Measurements from ENCODE around the gene ITGB2. TPM values are rescaled to one million over a fixed set of nuclear protein-coding genes. Genes with fewer than 3 reads are reported as not detected.

ITGB2 gene
- total RNA-seq, 1 donor from 2014 or later, result not detected

GRCh38 chr21:44948426-44949120, 27.9 kb upstream of the ITGB2 start:
- H4K20me1 ChIP-seq (ENCODE audit: low read depth), result peaks cover 85% of the 10 kb centered on the region
- DNase-seq (ENCODE audit: low spot score), result no peak

GRCh38 chr21:44947930-44948331, 27.2 kb upstream of the ITGB2 start:
- Mint-ChIP-seq H3K4me1 (no peaks in the 10 kb centered on the region), H3K4me3 (no peak overlapping the region), H3K27me3 (ENCODE audit: insufficient read depth, low read depth) (peaks cover 5% of the 10 kb centered on the region), H3K9me3 (no peaks in the 10 kb centered on the region), H3K36me3 (peaks cover 13% of the 10 kb centered on the region), H3K27ac (no peak overlapping the region)
- Histone ChIP-seq H3K9ac (no peak overlapping the region), H2AFZ (replicated peaks) (no peak overlapping the region), H3K4me1 (no peaks in the 10 kb centered on the region), H3K4me3 (no peak overlapping the region), H3F3A (ENCODE audit: low read depth) (no peaks in the 10 kb centered on the region), H3K79me2 (ENCODE audit: low read depth) (peaks cover 58% of the 10 kb centered on the region), H3K27ac (no peak overlapping the region), H4K20me1 (ENCODE audit: low read depth) (peaks cover 85% of the 10 kb centered on the region), H3K4me2 (no peak overlapping the region), H3K9me3 (ENCODE audit: low read depth) (no peaks in the 10 kb centered on the region), H3K27me3 (no peaks in the 10 kb centered on the region), H3K36me3 (no peaks in the 10 kb centered on the region)
- TF ChIP-seq CTCF (IDR thresholded peaks at IDR 0.05) (no peak), EZH2phosphoT487 (IDR thresholded peaks at IDR 0.05) (no peak), EZH2 (IDR thresholded peaks at IDR 0.05) (no peak)
- no peak for DNase-seq (ENCODE audit: low spot score)

More at GRCh38 chr21:44948426-44949120, 27.9 kb upstream of the ITGB2 start:
- H3K27me3 ChIP-seq, result no peaks in the 10 kb centered on the region
- H3K36me3 ChIP-seq, result no peaks in the 10 kb centered on the region
- no peak overlapping the region for H2AFZ ChIP-seq (replicated peaks)
- TF ChIP-seq EZH2phosphoT487 (IDR thresholded peaks at IDR 0.05) (no peak), EZH2 (IDR thresholded peaks at IDR 0.05) (no peak), CTCF (IDR thresholded peaks at IDR 0.05) (no peak)
- no peak overlapping the region for H3K9ac ChIP-seq
- H3F3A ChIP-seq (ENCODE audit: low read depth), result no peaks in the 10 kb centered on the region
- no peak overlapping the region for H3K27ac ChIP-seq
- H3K79me2 ChIP-seq (ENCODE audit: low read depth), result peaks cover 58% of the 10 kb centered on the region
- H3K4me3 Mint-ChIP-seq, result no peak overlapping the region
- peaks cover 13% of the 10 kb centered on the region for H3K36me3 Mint-ChIP-seq
- H3K4me1 ChIP-seq, result no peaks in the 10 kb centered on the region
- H3K27ac Mint-ChIP-seq, result no peak overlapping the region
- no peak overlapping the region for H3K4me3 ChIP-seq
- no peaks in the 10 kb centered on the region for H3K9me3 Mint-ChIP-seq
- no peaks in the 10 kb centered on the region for H3K4me1 Mint-ChIP-seq
- no peak overlapping the region for H3K4me2 ChIP-seq
- peaks cover 5% of the 10 kb centered on the region for H3K27me3 Mint-ChIP-seq (ENCODE audit: insufficient read depth, low read depth)
- no peaks in the 10 kb centered on the region for H3K9me3 ChIP-seq (ENCODE audit: low read depth)

- Histone ChIP-seq H3K27ac (no peak overlapping the region), H3K4me3 (no peak overlapping the region), H3K27me3 (no peaks in the 10 kb centered on the region), H3F3A (ENCODE audit: low read depth) (no peaks in the 10 kb centered on the region), H3K4me1 (no peaks in the 10 kb centered on the region), H3K9me3 (ENCODE audit: low read depth) (no peaks in the 10 kb centered on the region), H3K4me2 (no peak overlapping the region), H2AFZ (replicated peaks) (no peak overlapping the region), H3K9ac (no peak overlapping the region), H3K79me2 (ENCODE audit: low read depth) (peaks cover 58% of the 10 kb centered on the region), H4K20me1 (ENCODE audit: low read depth) (peaks cover 85% of the 10 kb centered on the region), H3K36me3 (no peaks in the 10 kb centered on the region)
- Mint-ChIP-seq H3K27me3 (ENCODE audit: insufficient read depth, low read depth) (peaks cover 5% of the 10 kb centered on the region), H3K4me1 (peaks cover under 1% of the 10 kb centered on the region), H3K36me3 (peaks cover 11% of the 10 kb centered on the region), H3K9me3 (no peaks in the 10 kb centered on the region), H3K4me3 (no peak overlapping the region), H3K27ac (no peak overlapping the region)
- TF ChIP-seq EZH2 (IDR thresholded peaks at IDR 0.05) (no peak), CTCF (IDR thresholded peaks at IDR 0.05) (no peak), EZH2phosphoT487 (IDR thresholded peaks at IDR 0.05) (no peak)
- no peak for DNase-seq (ENCODE audit: low spot score)
Measured at GRCh38 chr21:44947111-44947929, 26.6 kb upstream of the ITGB2 start.

Measured in neural progenitor cell (in vitro differentiated cells).